GM20000 (cell line): ENCODE results near the gene UAP1.

Experiments
- DNase-seq: peaks from one replicate; pipeline ENCODE4 v3.0.0; 2012; ENCODE audit warnings: low spot score
- CTCF ChIP-seq: IDR thresholded peaks from 2 replicates; pipeline ENCODE4 v1.5.1; 2012; ENCODE audit warnings: mild to moderate bottlenecking, control low read depth; ENCODE audit errors: extremely low read depth, missing control alignments

Gene UAP1

GRCh38 chr1:162538815-162539431 is 22.6 kb upstream of the UAP1 start:
- TF ChIP-seq CTCF: no peak
- DNase-seq: no peak

- no peak for TF ChIP-seq CTCF
- no peak for DNase-seq
Measured at GRCh38 chr1:162541619-162542141, 19.8 kb upstream of the UAP1 start.

- TF ChIP-seq CTCF: no peak
- DNase-seq: no peak
Measured at GRCh38 chr1:162543228-162543627, 18.3 kb upstream of the UAP1 start.

GRCh38 chr1:162548170-162548569 is 13.4 kb upstream of the UAP1 start:
- DNase-seq: no peak
- no peak for TF ChIP-seq CTCF

- TF ChIP-seq CTCF: no peak
- no peak for DNase-seq
Measured at GRCh38 chr1:162549001-162549400, 12.5 kb upstream of the UAP1 start.

GRCh38 chr1:162550925-162551324 is 10.6 kb upstream of the UAP1 start:
- TF ChIP-seq CTCF: no peak
- DNase-seq: no peak

- TF ChIP-seq CTCF: no peak
Measured at GRCh38 chr1:162551969-162552683, 9.4 kb upstream of the UAP1 start.

More at GRCh38 chr1:162551969-162552683, 9.4 kb upstream of the UAP1 start:
- DNase-seq: no peak
